HK-2 (cell line): ENCODE measurements around the gene ERICH6.
"Not testable (repeated sequence)": the region's sequence is repeated elsewhere in the genome, so short reads cannot be mapped to it uniquely, and the experiment has no call there.

ENCODE experiments used
- DNase-seq: peaks from one replicate; pipeline ENCODE4 v3.0.0-alpha.2; 2018; ENCODE audit not compliant: unreplicated experiment

The ERICH6 gene

GRCh38 chr3:150682279-150682678, 21.4 kb downstream of the ERICH6 start:
- no peak for DNase-seq

GRCh38 chr3:150681057-150681456, 22.7 kb downstream of the ERICH6 start:
- no peak for DNase-seq

- DNase-seq, result no peak
These were observed 23.2 kb downstream of the ERICH6 start for GRCh38 chr3:150680562-150680961.

GRCh38 chr3:150675587-150675986, 28.1 kb downstream of the ERICH6 start:
- DNase-seq, result no peak

- DNase-seq, result no peak
These were observed 29.8 kb downstream of the ERICH6 start for GRCh38 chr3:150673966-150674365.

- DNase-seq, result no peak
These were observed 37.6 kb downstream of the ERICH6 start for GRCh38 chr3:150666167-150666566.

- no peak for DNase-seq
These were observed 40.3 kb downstream of the ERICH6 start for GRCh38 chr3:150663461-150663860.

GRCh38 chr3:150662410-150663200, 41.1 kb downstream of the ERICH6 start:
- no peak for DNase-seq

- no peak for DNase-seq
These were observed 47.4 kb downstream of the ERICH6 start for GRCh38 chr3:150656316-150656715.

- peak; percentile 5 for DNase-seq
These were observed 50.6 kb downstream of the ERICH6 start for GRCh38 chr3:150653110-150653561.

- DNase-seq, result no peak
These were observed 63.5 kb downstream of the ERICH6 start for GRCh38 chr3:150640256-150640655.

GRCh38 chr3:150639262-150639661, 64.5 kb downstream of the ERICH6 start:
- no peak for DNase-seq

- no peak for DNase-seq
These were observed 67.5 kb downstream of the ERICH6 start for GRCh38 chr3:150636258-150636657.

GRCh38 chr3:150635526-150635925, 68.2 kb downstream of the ERICH6 start:
- DNase-seq, result no peak

- DNase-seq, result no peak
These were observed 68.6 kb downstream of the ERICH6 start for GRCh38 chr3:150635076-150635475.

GRCh38 chr3:150631515-150632221, 72.1 kb downstream of the ERICH6 start:
- DNase-seq, result no peak

- no peak for DNase-seq
These were observed 76.2 kb downstream of the ERICH6 start for GRCh38 chr3:150627557-150627956.

- no peak for DNase-seq
These were observed 77.4 kb downstream of the ERICH6 start for GRCh38 chr3:150626148-150626930.

- no peak for DNase-seq
These were observed 79.8 kb downstream of the ERICH6 start for GRCh38 chr3:150623945-150624344.

- not testable (repeated sequence) for DNase-seq
These were observed 80.8 kb downstream of the ERICH6 start for GRCh38 chr3:150622955-150623354.

- DNase-seq, result no peak
These were observed 83.6 kb downstream of the ERICH6 start for GRCh38 chr3:150620002-150620689.
